Right lung (tissue), 5 donors: ENCODE measurements around the gene VAV3. TPM values are rescaled to one million over a fixed set of nuclear protein-coding genes. Genes with fewer than 3 reads are reported as not detected.

ENCODE experiments used
- DNase-seq, 2 donors: peaks; one replicate each; pipeline ENCODE4 v3.0.0-alpha.2; 2013
- polyA plus RNA-seq, 5 donors: library from polyadenylated mRNA; unstranded; fragments of 120-200 nt; gene quantifications; one replicate each; pipeline versions ENCODE4 v1.2.1 to v1.2.3, GENCODE V29; 2013; ENCODE audit warnings: inconsistent platforms in 1 of 5, low replicate concordance in 1 of 5; ENCODE audit not compliant: insufficient read length in 5 of 5, insufficient read depth in 1 of 5

VAV3 gene
- polyA plus RNA-seq, 5 donors, result 5.9 to 6.8 (median 6.6) TPM

DNA sequence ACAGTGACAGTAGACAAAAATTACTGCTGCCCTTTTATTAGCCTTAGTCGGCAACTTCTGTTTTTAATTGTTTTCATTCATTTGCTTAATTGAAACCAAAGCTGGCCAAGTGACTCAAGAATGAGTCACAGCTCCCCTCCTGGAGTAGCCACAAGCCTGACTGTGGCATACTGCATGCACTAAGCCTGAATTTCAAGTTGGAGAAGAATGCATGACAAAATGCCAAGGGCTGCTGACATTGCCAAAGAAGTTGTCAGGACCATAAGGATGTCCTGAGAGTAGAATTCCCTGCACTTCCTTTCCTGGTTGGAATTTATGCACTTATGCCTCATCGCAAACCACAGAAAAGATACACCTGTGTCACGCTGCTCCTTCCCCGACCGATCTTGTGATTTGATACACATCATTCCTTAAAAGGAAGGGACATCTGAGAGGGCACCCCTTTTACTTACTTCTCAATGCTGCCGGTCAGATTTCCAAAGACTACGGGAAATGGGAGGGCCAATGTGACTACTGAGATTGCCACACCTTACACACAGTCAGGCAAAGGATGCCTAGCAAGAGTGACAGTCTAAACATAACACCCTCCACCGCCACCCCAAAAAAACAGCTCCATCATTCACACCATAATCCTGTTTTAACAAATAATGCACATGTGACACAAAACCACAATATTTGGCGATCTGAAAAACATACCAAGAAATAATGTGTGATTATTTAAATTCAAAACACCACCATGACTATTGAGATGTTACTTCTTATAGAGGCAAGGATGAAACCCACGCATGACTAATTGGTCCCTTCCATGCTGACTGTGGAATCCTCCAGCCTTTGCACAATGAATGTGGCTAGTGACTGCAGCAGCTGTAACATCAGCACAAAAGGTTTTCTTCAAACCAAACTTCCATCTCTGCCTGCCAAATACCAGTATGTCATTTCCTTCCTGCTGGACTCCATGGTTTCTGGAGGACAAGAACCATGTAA, 28.2 kb downstream of the VAV3 start:
- no peak for DNase-seq

DNA sequence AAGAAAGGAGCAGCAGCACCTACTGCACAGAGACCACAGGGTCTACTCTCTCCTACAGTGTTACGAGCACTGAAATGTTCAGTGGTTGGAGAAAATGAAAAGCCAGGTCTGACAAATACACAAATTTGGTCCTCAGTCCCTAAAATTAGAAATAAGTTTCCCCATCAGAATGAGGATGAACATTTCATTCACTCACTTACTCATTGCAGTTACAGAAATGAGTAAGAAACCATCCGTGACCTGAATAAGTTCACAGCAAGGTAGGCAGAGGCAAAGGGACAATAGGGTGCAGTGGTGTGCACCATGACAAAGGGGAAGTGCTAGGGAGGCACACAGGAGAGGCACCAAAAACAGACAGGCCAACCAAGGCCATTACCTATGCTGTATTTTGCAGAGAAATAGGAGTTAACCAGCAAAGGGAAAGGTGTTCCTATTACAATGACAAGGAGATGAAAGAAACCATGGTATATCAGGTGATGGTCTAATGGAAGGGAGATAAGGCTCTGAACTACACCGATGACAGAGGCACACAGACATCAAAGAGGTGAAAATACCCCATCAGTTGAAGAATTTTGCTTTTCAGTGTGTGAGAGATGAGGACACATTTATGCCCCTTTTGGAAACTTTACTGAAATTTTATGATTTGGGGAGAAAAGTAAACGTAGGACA, 29.4 kb downstream of the VAV3 start:
- no peak for DNase-seq

DNA sequence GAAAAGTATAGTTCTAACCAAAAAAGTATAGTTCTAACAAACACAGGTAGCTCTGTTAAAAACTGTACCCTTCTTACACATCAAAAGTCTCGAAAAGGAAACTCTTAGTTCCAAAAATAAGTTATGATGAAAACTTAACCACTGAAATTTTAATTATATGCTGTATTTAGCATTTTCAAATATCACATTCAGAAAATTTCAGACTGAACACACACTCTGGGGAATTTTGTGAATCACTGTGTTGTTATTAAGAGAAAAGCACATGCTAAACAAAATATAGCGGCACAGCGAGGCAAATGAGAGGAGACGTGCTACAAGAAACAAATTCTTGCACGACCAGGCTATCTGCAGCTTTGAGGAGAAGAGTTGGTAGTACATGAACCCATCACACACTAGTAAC, 30.4 kb downstream of the VAV3 start:
- no peak for DNase-seq

DNA sequence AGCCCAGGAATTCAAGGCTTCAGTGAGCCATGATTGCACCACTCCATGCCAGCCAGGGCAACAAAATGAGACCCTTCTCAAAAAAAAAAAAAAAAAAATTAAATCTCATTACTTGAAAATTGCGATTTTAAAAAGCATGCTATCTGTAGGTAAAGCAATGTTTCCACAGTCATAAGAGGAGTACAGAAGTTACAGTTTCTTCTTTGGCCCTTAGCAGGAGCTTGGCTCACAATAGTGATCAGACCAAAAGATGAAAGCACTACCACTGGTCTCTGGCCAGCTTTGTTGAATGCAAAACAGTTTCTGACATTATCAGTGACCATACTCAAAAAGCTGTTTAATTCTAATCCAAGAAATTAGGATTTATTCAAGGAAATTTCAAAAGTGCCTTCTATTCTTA, 31.2 kb downstream of the VAV3 start:
- DNase-seq, result no peak

DNA sequence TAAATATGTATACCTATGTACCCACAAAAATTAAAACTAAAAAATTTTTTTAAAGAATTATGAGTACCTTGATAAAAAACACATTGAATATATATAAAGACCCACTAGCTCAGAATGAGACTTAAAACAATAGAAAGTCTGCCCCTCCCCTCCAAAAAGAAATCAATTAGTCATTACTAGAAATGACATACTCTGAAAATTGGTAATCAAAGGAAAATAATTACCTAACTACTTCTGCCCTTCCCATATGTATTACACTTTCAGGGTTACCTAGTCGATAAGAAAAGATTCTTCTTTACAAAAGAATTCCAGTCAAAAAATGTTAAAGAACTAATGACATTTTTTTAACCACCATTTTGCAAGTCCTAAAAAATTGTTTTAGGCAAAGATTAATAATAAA, 34.7 kb downstream of the VAV3 start:
- no peak for DNase-seq

DNA sequence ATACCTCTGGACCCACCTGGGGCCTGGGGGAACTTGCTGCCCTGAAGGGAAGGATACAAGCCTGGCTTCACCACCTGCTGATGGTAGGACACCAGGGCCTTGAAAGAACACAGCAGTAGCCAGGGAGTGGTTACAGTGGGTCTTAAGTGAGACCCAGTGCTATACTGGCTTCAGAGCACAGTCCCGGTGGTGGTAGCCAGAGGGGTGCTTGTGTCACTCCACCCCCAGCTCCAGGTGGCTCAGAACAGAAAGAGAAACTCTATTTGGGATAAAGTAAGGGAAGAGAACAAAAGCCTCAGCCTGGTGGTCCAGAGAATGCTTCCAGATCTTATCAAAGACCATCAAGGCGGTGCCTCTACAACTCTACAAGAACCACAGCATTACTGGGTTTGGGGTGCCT, 37.2 kb downstream of the VAV3 start:
- DNase-seq, result no peak

DNA sequence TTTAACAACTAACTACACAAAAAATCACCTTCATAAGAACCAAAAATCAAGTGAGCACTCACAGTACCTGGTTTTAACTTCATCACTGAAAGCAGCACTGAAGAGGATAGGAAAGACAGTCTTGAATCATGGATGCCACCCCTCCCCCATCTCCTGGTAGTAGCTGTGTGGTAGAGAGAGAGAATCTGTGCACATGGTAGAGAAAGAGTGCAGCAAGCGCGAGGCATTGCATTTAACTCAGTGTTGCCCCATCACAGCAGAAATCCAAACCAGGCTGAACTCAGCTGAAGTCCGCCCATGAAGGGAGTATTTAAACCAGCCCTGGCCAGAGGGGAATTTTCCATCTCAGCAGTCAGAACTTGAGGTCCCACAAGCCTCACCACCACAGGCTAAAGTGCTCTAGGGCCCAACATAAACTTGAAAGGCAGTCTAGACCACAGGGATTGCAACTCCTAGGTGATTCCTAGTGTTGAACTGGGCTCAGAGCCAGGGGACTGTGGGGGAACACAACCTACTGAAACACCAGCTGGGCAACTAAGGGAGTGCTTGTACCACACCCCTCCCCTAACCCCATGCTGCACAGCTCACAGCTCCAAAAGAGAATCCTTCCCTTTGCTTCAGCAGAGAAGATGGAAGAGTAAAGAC, 38.4 kb downstream of the VAV3 start:
- DNase-seq, result no peak

DNA sequence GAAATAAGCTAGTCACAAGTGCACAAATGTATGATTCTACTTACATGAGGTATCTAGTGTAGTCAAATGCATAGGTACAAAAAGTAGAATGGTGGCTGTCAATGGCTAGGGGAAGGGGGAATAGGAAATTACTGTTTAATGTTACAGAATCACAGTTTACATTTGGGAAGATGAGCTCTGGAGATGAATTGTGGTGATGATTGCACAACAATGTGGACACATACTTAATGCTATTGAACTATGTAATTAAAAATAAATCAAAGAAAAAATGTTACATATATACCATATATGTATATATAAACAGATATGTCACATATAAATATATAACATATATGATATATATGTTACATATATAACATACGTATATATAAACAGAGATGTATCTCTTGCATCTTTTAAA, 39.4 kb downstream of the VAV3 start:
- DNase-seq, result no peak

DNA sequence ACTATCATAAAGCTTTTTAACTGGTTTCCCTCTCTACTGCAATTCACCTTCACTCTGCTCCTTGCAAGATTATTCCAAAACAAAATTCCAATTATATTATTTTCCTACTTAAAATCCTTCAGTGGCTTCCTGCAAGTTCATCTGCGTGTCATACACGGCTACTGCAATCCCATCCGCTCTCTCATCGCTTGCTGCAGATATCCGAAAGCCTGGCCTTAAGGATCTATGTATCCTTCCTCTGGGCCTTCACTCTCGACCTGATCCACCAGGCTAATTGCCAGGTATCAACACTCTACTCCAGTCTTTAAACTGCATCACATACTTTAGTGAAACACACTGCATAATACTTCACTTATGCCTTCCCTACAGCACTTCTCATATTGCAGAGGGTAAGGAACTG, 44.0 kb downstream of the VAV3 start:
- no peak for DNase-seq

DNA sequence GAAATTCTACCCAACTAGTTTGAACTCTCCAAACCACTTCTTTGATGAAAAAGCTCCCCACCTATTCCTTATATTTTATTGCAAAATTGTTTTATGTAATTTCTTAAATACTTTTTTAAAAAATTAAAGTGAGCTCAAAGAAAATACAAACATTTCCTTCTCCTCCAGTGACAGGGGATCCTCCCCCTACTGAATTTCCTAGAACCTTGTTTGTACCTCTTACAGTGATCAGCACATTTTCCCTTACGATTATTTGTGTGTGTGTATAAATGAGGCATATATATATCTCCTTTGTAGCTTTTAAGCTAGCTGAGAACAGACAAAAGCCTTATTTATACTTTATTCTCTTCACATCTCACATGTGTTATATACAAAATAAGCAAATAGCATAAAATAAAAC, 44.4 kb downstream of the VAV3 start:
- no peak for DNase-seq

DNA sequence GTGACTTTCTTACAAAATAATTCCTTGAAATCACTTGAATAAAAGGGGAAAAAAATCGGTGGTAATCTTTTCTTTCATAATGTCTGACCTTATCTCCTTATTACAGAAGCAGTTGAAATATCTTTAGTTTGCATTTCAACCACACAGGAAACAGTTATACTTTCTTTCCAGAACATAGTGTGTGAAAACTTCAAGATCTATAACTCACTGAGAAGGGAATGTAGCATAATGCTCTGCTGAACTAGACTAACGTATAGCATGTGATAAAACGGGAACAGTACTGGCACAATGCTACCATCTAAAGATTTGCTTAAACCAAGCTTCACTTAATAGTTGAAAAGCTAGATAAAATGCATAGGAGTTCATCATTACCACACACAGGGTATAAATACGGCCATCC, 45.0 kb downstream of the VAV3 start:
- DNase-seq, result no peak

DNA sequence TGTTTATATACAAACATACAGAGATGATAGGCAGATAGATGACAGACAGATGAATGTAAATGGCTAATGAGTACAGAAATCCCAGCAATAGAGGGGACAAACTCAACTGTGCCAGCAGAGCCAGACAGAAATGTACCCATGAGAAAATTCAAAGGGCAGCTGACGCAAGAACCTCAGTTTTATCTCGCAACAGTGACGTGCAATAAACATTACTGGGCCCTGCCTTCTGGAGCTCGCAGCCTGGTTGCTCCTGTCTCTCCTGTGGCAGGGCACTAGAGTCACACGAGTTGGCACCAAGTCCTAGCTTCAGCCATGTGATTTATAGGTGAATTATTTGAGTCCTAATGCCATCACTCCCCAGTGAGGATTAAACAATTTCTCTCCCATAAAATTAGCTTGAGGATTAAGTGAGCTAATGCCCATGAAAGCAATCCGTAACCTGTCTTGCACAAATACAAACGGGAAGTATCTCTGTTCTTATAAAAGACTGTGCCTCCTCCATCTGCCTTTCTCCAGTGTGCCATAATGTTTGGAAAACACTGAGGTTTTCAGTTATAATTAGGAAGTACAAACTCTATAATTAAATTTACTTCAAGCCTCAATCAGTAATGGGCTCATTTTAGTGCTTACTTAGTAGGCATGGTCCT, 50.7 kb downstream of the VAV3 start:
- DNase-seq, result no peak

DNA sequence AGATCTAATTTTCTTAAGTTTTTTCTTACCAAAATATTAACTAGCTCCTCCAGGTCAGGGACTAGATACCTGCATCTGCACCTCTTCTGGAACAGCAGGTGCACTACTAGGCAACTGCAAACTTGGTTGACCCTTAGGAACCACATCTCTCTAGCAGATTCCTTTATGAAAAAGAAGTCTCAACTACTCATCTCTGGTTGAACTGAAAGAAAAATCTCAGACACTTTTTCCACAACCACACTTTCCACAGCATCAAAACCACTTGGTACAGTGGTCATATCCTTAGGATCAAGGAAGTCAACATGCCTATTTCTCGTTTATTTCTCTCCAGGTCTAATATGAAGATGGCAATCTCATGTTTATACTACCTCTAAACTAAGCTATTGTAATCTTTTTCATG, 52.3 kb downstream of the VAV3 start:
- DNase-seq, result no peak

DNA sequence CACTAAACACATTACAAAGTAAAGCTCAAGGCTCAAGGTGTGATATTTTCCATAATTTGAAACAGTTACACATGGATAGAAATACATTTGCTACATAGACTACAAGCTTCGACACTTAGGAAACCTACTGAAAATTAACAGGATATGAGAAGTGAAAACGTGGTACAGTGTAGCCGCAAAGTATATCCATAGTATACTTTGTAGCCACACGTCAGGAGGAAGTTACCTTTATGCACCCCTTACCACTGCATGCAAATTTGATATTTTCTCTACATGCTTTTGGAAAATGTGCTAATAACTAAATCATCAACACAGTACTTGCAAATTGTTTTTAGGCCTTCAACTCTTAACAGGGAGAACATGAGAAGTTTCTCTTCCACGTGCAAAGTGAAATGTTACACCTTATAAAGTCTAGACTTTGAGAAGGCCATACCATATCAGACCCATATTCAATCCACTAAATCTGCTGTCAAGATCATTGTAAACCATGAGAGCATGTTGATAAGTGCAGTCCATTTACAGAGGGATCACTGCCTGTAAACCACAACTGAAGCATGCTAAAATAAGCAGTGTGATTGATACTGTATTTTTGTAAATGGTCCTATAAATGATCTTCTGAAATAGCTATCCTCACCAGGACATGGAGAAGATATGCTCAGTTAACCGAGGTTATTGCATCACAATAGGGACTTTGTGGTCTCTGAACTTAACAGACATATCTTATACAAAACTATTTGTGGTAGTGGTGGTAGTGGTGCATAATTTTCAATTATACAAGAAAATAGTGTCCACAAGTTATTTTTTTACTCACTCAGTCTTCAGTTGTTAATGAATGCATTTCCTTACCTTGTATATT, 64.7 kb downstream of the VAV3 start:
- no peak for DNase-seq

DNA sequence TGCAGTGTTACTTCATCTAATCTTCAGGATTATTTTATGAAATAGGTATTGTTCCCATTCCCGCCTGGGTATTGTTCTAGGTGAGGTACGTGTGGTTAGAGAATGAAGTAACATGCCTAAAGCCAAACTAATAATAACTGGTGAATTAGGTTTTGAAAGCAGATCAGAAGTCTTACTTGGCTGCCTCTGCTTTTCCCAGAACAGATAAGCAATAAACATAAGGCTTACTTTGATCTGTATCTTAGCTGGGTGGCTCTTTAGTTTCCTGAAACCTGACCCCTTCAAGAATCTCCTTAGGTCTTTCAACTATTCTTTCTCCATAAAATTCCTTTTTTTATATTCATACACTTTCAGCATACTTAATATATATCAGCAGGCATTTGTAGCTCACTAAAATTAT, 65.3 kb downstream of the VAV3 start:
- no peak for DNase-seq

DNA sequence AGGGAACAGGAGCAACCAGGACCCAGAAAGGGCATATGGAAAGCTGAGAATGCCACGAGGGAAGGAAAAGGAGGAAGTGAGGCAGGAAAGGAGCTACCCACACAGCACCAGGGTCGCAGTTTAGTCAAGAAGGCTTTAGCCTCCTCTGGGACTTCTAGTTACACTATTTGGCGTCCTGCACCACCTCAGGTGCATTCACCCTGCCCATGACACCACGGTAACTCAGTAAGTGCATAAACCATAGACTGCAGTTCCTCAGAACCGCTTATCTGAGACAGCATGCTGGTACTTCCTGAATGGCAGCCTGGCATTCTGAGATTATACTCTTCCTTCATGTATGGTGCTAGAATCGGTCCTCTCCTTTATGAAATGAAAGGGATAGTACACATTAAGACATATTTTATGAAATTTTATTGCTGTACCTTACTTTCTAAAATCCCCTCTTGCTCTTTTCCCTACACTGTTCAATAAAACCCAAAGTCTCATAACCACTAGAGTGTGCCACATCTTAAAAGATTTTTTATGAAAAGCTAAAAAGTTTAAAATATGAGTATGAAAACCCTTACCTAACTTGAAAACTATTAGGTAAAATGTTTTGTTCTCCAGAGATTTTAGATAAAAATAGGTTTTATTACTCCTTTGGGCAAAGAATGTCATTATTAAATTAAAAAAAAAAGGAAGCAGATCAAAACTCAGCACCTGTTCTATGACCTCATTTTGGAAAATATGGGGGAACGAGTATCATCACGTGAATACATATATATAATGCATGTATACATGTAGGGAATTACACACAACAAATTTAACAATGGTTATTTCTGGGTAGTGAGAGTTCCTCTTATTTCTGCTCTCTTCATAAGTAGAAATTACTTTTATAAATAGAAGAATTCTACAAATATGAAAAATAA, 67.3 kb downstream of the VAV3 start:
- no peak for DNase-seq

DNA sequence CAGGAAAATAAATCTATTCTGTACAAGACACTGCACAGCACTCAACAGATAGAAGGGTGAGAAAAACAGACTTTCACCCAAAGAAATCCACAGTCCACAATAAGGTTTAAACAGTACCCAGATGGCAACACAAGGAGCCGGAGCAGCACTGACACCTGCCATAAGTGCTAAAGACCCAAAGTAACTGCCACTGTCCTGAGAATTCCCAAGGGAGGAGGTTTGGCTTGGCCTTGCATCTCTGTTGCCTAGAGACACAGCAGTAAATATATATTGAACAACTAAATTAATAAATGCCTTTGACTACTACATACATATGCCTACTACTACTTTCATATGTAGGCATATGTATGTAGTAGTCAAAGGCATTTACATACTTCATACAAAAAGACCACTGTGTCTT, 68.0 kb downstream of the VAV3 start:
- no peak for DNase-seq

DNA sequence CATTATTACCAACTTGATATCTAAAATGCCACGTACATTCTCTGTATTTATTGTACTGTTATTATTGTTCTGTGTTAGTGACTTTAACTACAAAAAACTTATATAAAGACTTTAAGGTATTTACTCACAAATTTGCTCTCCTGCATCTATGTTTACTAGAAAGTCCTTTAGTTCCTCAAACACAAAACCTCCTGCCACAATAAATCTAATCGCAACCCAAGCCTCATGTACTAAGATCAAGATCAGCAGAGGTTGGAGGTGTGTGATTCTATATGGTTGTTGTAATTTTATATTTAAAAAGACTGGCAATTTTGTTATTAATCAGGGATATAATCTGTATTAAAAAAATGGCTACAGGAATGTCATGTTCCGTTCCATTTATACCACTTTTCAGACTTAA, 68.6 kb downstream of the VAV3 start:
- no peak for DNase-seq

DNA sequence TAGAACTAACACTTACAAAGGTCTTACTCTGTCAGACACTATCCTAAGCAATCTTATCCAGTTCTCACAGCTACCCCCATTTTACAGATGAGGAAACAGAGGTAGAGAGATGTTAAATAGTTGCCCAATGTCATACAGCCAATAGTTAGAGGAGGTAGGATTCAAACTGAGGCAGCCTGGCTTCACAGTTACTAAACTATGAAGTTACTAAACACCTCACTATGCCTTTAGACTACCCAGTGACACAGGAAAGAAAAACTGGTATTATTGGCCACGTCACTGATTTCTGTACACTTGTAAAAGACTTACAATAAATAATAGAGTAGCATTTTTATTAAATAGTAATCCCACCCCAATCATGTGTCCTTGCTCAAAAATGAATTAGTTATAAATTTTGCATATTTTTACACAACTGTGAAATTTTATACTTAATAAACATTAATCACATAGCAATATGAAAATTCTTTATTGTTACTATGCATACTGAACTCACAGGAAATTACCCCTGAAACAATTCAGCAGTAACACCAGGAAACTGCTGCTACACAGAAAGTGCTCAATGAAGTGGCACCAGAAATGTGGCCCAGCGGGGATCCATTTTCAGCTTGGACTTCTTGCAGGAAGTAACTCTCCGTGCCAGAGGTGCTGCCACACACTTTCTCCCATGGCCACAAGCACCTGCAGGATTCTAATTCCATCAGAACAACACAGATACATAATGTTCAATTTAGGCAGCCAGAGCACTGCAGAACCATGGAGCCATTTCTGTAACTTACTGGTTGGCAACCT, 69.4 kb downstream of the VAV3 start:
- DNase-seq, result no peak
